GM12891 (cell line): Measurements from ENCODE around the gene TUB.

ENCODE experiments used
- POLR2A ChIP-seq: IDR thresholded peaks from 2 replicates; pipeline ENCODE4 v1.6.1; 2011; ENCODE audit warnings: low read depth, low read length, control low read depth
- POLR2AphosphoS5 ChIP-seq: IDR thresholded peaks from 2 replicates; pipeline ENCODE4 v1.6.1; 2011; ENCODE audit warnings: low read depth, low read length, control low read depth

DNA sequence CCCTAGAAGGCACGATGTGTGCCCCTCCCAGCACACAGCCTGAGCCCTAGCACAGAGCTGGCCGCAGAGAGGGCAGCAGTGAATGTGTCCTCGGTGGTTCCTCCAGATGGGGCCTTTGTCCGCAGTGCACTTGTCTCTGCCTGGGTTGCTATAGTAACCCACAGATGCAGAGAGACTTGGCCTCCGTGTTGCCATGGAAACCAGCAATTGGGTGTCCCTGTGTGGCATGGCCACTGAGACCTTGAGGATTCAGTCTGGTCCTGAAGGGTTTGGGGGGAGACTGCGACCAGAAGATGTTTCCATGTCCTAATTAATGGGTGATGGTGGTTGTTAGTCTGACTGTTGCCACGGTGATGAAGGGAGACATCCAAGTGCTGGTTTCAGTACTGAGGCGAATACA, 42.6 kb upstream of the TUB start:
- no peak for TF ChIP-seq POLR2AphosphoS5
- TF ChIP-seq POLR2A: no peak
